MV-4-11 (cell line): Measurements from ENCODE around the gene SEMA5A.

ENCODE experiments used
- DNase-seq: peaks from one replicate; lab custom pipeline; 2025; lab: John Stamatoyannopoulos, UW

Gene SEMA5A

GRCh38 chr5:9169557-9169902 lies 376.3 kb downstream of the SEMA5A start:
- DNase-seq = no peak

GRCh38 chr5:9168791-9169556 lies 376.9 kb downstream of the SEMA5A start:
- DNase-seq = no peak

- no peak for DNase-seq
These were observed 379.4 kb downstream of the SEMA5A start for GRCh38 chr5:9166202-9167112.

GRCh38 chr5:9165546-9165945 lies 380.3 kb downstream of the SEMA5A start:
- no peak for DNase-seq

- no peak for DNase-seq
These were observed 385.1 kb downstream of the SEMA5A start for GRCh38 chr5:9160747-9161146.

- no peak for DNase-seq
These were observed 388.1 kb downstream of the SEMA5A start for GRCh38 chr5:9157811-9158210.

GRCh38 chr5:9157020-9157419 lies 388.9 kb downstream of the SEMA5A start:
- DNase-seq = no peak

- DNase-seq = peak; percentile 72
These were observed 389.6 kb downstream of the SEMA5A start for GRCh38 chr5:9156282-9156681.

GRCh38 chr5:9151684-9152427 lies 394.0 kb downstream of the SEMA5A start:
- DNase-seq = no peak

- no peak for DNase-seq
These were observed 395.9 kb downstream of the SEMA5A start for GRCh38 chr5:9149988-9150387.

- no peak for DNase-seq
These were observed 397.6 kb downstream of the SEMA5A start for GRCh38 chr5:9148242-9148641.

- no peak for DNase-seq
These were observed 405.2 kb downstream of the SEMA5A start for GRCh38 chr5:9140711-9141110.

- no peak for DNase-seq
These were observed 405.7 kb downstream of the SEMA5A start for GRCh38 chr5:9140202-9140601.

- DNase-seq = no peak
These were observed 406.5 kb downstream of the SEMA5A start for GRCh38 chr5:9139344-9139743.

- no peak for DNase-seq
These were observed 417.7 kb downstream of the SEMA5A start for GRCh38 chr5:9128136-9128535.

GRCh38 chr5:9126490-9126889 lies 419.4 kb downstream of the SEMA5A start:
- no peak for DNase-seq

GRCh38 chr5:9125852-9126251 lies 420.0 kb downstream of the SEMA5A start:
- DNase-seq = no peak

GRCh38 chr5:9124838-9125237 lies 421.0 kb downstream of the SEMA5A start:
- DNase-seq = no peak

- DNase-seq = no peak
These were observed 421.8 kb downstream of the SEMA5A start for GRCh38 chr5:9124071-9124470.

- DNase-seq = no peak
These were observed 423.3 kb downstream of the SEMA5A start for GRCh38 chr5:9122528-9122927.

GRCh38 chr5:9121597-9121996 lies 424.3 kb downstream of the SEMA5A start:
- DNase-seq = no peak

- DNase-seq = no peak
These were observed 427.0 kb downstream of the SEMA5A start for GRCh38 chr5:9118852-9119251.

- no peak for DNase-seq
These were observed 430.8 kb downstream of the SEMA5A start for GRCh38 chr5:9115093-9115492.
